ENCODE measurements around the gene SERPINB6.
"Not testable (repeated sequence)": the region's sequence is repeated elsewhere in the genome, so short reads cannot be mapped to it uniquely, and the experiment has no call there.

SERPINB6 gene

DNA sequence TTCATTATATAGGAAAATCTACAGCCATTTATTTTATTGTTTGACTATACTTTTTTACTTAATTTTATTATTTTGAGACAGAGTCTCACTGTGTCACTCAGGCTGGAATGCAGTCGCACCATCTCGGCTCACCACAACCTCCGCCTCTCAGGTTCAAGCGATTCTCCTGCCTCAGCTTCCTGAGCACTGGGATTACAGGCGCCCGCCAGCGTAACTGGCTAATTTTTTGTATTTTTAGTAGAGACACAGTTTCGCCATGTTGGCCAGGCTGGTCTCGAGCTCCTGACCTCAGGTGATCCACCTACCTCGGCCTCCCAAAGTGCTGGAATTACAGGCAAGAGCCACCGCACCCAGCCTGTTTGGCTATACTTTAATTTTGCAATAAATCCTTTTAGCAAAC is 38.5 kb downstream of the SERPINB6 start:
- DNase-seq = not testable (repeated sequence)

DNA sequence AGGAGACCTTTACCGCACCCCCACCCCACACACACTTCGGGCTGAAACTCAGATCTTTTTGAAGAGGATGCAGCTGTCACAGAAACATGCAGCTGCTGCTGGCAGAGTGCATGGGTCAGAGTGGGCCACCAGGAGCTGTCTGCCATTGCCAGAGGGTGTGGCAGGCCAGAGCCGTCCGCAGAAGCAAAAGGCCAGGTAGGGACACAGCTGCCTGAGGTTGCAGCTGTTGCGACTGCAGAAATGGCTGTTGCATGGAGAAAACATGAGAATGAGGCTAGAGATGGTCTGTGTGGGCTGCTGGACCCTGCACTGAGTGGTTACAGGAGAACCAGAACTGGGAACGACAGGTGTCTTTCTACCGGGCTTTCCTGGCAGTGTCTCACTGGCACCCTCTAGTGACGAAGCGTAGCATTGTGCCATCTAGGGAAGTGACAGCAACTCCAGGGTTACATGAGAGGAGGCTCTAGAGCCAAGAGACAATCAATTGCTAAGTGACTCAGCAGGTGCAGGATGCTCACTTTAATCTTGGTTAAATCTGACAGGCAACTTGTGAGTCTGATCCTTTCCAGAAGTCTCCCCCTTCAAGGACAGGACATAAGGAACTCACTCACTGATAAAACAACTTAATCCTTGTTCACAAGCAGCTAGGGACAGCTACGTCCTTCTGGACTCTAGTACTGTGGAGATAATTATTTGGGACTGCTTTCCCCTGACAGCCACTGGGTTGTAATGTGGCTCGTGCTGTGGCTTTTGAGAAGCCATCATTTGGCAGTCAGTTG is 39.2 kb downstream of the SERPINB6 start:
- peak; percentile 94 for DNase-seq

- no peak for DNase-seq
Measured at GRCh38 chr6:2931055-2931454, 40.3 kb downstream of the SERPINB6 start.

- DNase-seq = not testable (repeated sequence)
Measured at GRCh38 chr6:2927931-2928330, 43.4 kb downstream of the SERPINB6 start.

- DNase-seq = not testable (repeated sequence)
Measured at GRCh38 chr6:2925842-2926747, 45.3 kb downstream of the SERPINB6 start.

- DNase-seq = no peak
Measured at GRCh38 chr6:2921520-2922115, 49.7 kb downstream of the SERPINB6 start.

DNA sequence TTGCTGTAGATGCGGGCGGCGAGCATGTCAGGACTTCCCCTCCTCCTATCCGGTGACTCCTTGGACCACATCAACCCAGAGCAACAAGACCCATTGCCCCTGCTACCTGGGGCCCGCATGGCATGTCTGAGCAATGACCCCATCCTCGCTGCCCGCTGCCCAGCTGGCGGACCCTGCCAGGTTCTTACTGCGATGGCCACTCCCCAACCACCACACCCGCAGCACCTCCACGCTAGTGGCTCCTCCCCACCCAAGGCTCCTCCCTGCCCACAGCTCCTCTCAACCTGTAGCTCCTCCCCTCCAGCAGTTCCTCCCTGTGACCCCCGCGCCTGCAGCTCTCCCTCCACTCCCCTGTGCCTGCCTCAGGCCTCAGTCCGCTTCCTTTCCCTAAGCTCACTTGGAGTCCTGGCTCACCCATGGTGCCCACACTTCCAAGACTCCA is 50.7 kb downstream of the SERPINB6 start:
- DNase-seq = no peak

DNA sequence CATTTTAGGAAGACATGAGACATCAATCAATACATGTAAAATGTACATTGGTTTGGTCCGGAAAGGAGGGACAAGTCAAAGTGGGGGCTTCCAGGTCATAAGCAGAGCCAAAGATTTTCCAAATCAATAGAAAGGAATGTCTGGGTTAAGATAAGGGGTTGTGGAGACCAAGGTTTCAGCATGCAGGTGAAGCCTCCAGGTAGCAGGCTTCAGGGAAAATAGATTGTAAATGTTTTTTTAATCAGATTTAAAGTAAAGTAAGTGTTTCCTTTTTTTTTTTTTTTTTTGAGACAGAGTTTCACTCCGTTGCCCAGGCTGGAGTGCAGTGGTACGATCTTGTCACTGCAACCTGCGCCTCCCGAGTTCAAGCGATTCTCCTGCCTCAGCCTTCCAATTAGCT is 51.5 kb downstream of the SERPINB6 start:
- no peak for DNase-seq

- no peak for DNase-seq
Measured at GRCh38 chr6:2919401-2919800, 52.0 kb downstream of the SERPINB6 start.

DNA sequence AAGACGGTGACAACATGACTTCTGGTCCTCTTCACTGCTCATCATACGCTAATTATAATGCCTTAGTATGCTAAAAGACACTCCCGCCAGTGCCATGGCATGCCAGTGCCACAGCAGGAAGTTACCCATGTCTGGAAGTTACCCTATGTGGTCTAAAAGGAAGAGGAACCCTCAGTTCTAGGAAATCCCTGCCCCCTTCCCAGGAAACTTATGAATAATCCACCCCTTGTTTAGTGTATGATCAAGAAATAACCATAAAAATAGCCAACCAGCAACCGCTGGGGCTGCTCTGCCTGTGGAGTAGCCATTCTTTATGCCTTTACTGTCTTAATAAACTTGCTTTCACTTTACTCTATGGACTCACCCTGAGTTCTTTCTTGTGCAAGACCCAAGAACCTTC is 52.4 kb downstream of the SERPINB6 start:
- DNase-seq = peak; percentile 44

DNA sequence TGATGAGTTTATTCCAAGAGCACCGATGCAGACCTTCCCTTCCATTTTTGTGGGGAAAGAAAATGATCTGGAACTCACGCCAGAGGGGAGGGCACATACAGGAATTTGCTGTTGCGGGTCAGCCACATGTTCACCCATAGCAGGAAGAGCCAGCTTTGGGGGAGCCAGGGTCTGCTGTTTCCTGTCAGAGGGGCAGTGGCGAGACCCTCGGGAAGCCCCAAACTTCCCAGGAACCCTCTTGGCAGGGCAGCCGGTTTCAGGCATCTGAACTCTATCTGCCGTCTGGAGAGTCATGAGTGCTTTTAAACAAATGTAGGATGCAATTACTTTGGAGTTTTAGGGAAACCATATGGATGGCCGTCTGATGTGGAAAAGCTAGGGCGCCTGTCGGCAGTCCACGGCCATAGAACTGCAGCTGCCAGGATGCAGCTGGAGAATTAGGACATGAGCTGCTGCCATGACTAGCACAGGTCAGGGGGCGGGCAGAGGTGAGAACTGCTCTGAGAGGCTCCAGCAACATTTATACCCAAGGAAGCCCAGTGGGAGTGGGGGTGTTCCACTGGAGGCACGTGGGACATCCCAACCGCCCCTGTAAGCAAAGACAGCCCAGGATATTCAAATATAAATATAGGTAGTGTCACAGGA is 53.4 kb downstream of the SERPINB6 start:
- DNase-seq = no peak

DNA sequence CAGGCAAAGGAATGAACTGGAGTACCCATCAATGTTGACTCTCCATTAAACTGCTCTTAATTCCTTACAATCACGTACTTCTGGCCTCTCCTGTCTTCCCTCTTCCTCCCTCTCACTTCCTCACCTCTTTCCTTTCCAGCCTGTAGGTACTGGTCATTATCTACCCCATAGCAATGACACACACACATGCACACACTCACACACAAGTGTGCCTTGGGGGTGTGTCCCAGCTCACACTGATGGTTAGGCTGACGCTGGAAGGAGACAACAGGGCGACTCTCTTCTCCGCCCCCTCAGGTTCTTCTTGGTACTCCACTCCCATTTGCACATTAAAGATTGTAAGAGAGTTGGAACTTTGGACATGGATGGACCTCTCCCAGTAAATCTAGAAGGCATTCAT is 54.3 kb downstream of the SERPINB6 start:
- DNase-seq = no peak

- DNase-seq = no peak
Measured at GRCh38 chr6:2916158-2916925, 55.0 kb downstream of the SERPINB6 start.

DNA sequence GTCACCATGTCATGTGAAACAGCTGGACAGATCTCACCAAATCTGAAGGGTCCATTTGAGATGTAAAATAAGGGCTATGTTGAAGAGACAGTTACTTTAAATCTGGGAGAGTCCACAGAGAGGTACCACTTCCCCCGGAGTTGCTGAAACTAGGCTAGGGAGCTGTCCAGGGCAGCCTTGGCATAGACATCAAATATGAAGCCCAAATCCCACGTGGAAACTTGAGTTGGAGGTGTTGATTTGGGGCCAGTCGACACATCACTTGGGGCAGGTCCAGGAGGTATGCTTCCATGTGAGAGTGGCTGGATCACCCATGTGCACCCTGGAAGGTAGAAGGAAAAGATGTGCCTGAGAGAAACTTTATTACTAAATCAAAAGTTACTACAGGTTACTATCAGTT is 56.2 kb downstream of the SERPINB6 start:
- no peak for DNase-seq

DNA sequence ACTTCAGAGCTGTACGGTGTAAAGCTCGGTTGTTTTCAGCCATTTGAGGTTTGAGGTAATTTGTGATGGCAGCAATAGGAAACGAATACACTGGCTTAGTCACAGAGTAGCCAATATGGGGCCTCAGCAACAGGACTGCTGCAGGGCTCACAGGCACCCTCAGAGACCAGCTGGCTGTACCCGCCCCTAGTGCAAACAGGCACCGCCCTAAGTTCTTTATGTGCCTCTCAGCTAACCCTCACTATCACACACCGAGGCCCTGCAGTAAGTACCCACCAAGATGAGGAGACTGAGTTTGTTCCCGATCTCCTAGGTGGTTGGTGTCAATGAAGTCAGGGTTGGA is 57.1 kb downstream of the SERPINB6 start:
- DNase-seq = no peak

DNA sequence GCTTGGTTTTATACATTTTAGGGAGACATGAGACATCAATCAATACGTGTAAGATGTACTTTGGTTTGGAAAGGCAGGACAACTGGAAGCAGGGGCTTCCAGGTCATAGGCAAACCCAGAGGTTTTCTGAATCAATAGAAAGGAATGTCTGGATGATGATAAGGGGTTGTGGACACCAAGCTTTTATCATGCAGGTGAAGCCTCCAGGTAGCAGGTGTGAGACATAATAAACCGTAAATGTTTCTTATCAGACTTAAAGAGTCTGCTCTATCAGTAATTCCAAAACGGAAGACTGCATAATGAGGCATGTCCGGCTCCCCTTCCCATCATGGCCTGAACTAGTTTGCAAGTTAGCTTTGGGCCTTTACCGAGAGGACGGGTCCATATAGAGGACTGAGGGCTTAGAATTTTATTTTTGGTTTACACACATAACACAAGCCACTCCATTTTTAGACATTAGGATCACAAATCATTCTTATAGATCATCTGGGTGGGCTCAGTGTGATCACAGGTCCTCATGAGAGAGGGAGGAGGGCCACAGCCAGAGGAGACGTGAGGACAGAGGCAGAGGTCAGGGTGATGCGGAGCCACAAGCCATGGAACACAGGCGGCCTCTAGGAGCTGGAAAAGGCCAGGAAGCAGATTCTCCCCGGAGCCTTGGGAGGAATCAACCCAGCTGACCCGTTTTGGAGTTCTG is 57.6 kb downstream of the SERPINB6 start:
- DNase-seq = no peak

DNA sequence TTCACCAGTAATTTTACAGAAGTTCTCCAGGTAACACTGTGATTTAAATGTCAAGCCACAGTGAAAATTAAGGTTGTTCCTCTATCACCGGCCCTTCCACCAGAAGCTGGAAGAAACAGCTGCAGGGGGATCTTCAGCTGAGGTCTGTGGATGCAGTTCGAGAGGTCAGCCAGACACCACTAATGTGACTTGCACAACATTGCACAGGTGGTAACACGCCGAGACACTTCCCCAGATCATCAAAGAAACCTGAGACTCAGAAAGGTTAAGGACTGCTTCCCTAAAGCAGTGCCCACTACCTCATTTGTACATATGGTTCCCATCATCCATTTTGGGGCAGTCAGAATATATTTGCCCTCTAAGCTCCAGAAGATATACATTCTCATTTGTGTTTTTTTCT is 60.2 kb downstream of the SERPINB6 start:
- DNase-seq = no peak

DNA sequence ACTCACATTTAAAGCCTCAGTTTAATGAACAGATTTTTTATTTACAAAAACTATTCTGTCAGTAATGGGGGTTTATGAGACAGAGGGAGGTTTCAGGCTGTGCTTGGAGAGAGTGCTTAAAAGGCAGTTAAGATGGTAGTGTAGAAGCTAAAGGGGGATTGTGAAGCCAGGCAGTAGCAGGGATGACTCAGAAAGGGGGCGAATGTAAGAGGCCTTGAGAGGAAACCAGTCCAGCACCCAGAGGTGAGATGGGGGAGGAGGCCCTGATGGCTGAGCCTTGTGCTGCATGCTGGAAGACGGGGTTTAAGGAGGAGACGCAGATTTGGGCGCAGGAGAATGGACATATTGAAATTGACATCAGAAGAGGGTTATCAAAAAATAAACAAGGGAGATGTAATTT is 61.6 kb downstream of the SERPINB6 start:
- DNase-seq = no peak

GRCh38 chr6:2909051-2909606 is 62.2 kb downstream of the SERPINB6 start:
- not testable (repeated sequence) for DNase-seq

DNA sequence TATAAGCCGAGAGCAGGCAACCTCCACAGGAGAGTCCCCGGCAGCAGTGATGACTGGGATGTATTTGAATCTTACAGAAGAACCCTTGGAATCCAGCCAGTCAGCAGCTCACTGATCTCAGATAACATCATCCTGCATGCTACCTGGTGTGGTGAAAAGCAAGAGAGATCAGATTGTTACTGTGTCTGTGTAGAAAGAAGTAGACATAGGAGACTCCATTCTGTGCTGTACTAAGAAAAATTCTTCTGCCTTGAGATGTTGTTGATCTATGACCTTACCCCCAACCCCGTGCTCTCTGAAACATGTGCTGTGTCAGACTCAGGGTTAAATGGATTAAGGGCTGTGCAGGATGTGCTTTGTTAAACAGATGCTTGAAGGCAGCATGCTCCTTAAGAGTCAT is 62.9 kb downstream of the SERPINB6 start:
- not testable (repeated sequence) for DNase-seq
